Stomach (tissue), 9 donors: Measurements from ENCODE around the gene GFM1. TPM values are rescaled to one million over a fixed set of nuclear protein-coding genes. Genes with fewer than 3 reads are reported as not detected.

Experiments used
- DNase-seq, 2 donors: peaks; one replicate each; pipeline versions ENCODE4 v3.0.0 to v3.0.0-alpha.2; 2013 to 2019
- H3K27ac ChIP-seq, 5 donors: fragments of 200-600 bp in 4 of 5; sonication (generic) in 4 of 5; one replicate each; pipeline ENCODE4 v1.5.1; 2013 to 2019; ENCODE audit warnings: mild to moderate bottlenecking in 1 of 5, moderate library complexity in 1 of 5
- H3K27me3 ChIP-seq, 3 donors: fragments of 200-600 bp; sonication (generic); one replicate each; pipeline ENCODE4 v1.5.1; 2017 to 2019; ENCODE audit warnings: mixed run types in 1 of 3
- H3K36me3 ChIP-seq, 4 donors: fragments of 200-600 bp; sonication (generic); 1 replicate in 3 of 4; 2 replicates in 1 of 4; pipeline ENCODE4 v1.5.1; 2016 to 2019
- H3K4me1 ChIP-seq, 4 donors: fragments of 200-600 bp; sonication (generic); one replicate each; pipeline ENCODE4 v1.5.1; 2016 to 2019
- H3K4me3 ChIP-seq, 4 donors: fragments of 200-600 bp; sonication (generic) in 3 of 4; one replicate each; pipeline ENCODE4 v1.5.1; 2016 to 2019; ENCODE audit warnings: mild to moderate bottlenecking in 1 of 4
- H3K9me3 ChIP-seq, 4 donors: fragments of 200-600 bp; sonication (generic); one replicate each; pipeline ENCODE4 v1.5.1; 2016 to 2019
- EP300 ChIP-seq: sonication (generic); formaldehyde crosslinking; IDR thresholded peaks from one replicate; pipeline ENCODE4 v1.6.1; 2017; ENCODE audit warnings: antibody characterized with exemption
- POLR2A ChIP-seq, 4 donors: fragments of 450-650 bp; IDR thresholded peaks; one replicate each; pipeline ENCODE4 v1.6.1; 2016; ENCODE audit warnings: antibody characterized with exemption in 4 of 4, control low read depth in 2 of 4, mild to moderate bottlenecking in 1 of 4, moderate library complexity in 1 of 4
- POLR2AphosphoS5 ChIP-seq, 3 donors: sonication (generic); formaldehyde crosslinking; IDR thresholded peaks; one replicate each; pipeline ENCODE4 v1.6.1; 2016; ENCODE audit warnings: antibody characterized with exemption in 3 of 3
- WGBS, 5 donors: extraction: QIAGEN DNeasy Blood & Tissue Kit in 3 of 5; methylation state at CpG; one replicate each; pipeline versions ENCODE4 v1.1.5 to v1.1.7; 2013 to 2018; 5-methylcytosine and 5-hydroxymethylcytosine counted together
- intact Hi-C: fragments of 100-400 bp; cut with DNase I; formaldehyde crosslinking; loops from one replicate; pipeline ENCODE4 v1.15.1; 2023; ENCODE audit warnings: low total_unique reads
- polyA plus RNA-seq, 3 donors: library from polyadenylated mRNA; stranded (reverse); fragments of 200-250 nt; gene quantifications; one replicate each; pipeline ENCODE4 v1.2.3, GENCODE V29; 2013
- total RNA-seq, 5 donors: library from RNA; depleted of rRNA; stranded (reverse); fragments of >200 nt; gene quantifications; one replicate each; pipeline versions ENCODE4 v1.1.0 to v1.2.3, GENCODE V29; 2014 to 2016
- TF ChIP-seq, protein P1 (sequence below), 7 experiments: fragments of 450-650 bp in 4 of 7; fragments of 200-600 bp in 3 of 7; sonication (generic) in 3 of 7; IDR thresholded peaks; one replicate each; pipeline ENCODE4 v1.5.1; 2016 to 2019; ENCODE audit warnings: antibody characterized with exemption in 7 of 7, control low read depth in 2 of 7, mild to moderate bottlenecking in 1 of 7
- donor health status: healthy with polysubstance abuse.
- donor health status: Bipolar disorder and iron deficiency.
- donor health status: healthy.

The GFM1 gene
- total and polyA plus RNA-seq, 8 donors = 8.5 to 91.4 (median 23.6) TPM

DNA sequence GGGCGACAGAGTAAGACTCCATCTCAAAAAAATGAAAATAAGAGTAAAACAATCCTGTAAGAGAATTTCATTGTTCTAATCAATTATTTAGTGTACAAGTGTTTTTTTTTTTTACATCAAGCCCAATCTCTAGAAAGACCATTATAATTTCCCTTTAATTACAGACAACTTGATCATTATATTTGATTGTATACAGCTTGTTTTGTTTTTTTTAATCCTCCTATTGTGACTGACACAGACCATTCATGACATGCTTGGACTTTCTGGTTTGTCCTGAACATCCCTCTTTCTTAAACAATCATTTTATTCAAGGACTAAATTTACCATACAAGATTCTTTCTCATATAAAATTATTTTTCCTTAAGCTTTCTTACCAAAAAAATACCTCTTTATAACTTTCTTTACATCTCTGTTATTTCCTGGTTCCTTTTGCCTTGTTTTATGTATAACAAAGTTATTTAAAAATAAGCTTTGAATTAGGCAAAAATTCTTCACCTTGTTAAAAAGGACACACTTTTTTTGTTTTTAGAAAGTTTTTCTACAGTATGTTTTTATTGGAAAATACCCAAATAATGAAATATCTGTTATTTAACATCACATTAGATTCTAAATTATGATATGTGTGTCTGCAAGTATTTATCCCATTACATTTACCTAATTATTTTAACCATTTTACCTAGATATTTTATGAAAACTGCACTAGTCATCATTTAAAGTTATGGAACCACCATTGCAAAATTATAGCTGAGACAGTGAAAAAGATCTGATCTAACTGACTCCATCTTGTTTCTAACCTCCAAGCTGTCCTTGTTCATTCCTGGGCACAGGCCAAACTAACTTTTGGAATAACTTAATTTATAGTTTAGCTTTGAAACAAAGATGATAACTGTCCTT is 26.1 kb upstream of the GFM1 start:
- TF ChIP-seq POLR2AphosphoS5 (IDR thresholded peaks at IDR 0.05) = no peak
- TF ChIP-seq POLR2A (IDR thresholded peaks at IDR 0.05) = no peak
- TF ChIP-seq EP300 = no peak
- TF ChIP-seq, protein P1, sequence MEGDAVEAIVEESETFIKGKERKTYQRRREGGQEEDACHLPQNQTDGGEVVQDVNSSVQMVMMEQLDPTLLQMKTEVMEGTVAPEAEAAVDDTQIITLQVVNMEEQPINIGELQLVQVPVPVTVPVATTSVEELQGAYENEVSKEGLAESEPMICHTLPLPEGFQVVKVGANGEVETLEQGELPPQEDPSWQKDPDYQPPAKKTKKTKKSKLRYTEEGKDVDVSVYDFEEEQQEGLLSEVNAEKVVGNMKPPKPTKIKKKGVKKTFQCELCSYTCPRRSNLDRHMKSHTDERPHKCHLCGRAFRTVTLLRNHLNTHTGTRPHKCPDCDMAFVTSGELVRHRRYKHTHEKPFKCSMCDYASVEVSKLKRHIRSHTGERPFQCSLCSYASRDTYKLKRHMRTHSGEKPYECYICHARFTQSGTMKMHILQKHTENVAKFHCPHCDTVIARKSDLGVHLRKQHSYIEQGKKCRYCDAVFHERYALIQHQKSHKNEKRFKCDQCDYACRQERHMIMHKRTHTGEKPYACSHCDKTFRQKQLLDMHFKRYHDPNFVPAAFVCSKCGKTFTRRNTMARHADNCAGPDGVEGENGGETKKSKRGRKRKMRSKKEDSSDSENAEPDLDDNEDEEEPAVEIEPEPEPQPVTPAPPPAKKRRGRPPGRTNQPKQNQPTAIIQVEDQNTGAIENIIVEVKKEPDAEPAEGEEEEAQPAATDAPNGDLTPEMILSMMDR (IDR thresholded peaks at IDR 0.05) = no peak
- Histone ChIP-seq H3K27me3 (no peaks in the 10 kb centered on the region), H3K4me1 (no peaks in the 10 kb centered on the region), H3K4me3 (no peak overlapping the region), H3K36me3 (no peaks in the 10 kb centered on the region), H3K9me3 (peaks cover 0 to 28% (median 9%) of the 10 kb centered on the region in 4 donors), H3K27ac (no peak overlapping the region)
- 35 to 79% (median 54%) methylated on average over 1 of the region's 1 CpG for WGBS, 5 donors
- intact Hi-C loops = no loop called here
- no peak for DNase-seq

DNA sequence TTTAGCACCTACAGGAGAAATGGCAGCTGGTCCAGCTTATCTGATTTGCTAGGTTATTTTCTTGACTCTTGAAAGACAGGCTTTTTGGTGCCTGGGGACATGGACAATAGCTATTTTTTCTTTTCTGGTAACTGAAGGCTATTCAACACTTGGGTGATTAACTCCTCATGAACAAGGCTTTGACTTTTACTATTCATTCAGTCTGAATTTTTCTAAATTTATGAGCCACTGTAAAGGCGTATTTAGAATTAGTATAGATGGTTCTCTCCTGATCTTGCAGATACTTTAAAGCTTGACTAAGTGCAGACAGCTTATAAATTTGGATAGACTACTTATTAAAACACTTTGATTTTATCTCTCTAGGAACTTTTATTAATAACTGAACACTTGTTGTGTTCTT is 18.4 kb upstream of the GFM1 start:
- intact Hi-C loops = no loop called here
- no peak for DNase-seq
- Histone ChIP-seq H3K9me3 (peaks cover 0 to 8% (median 3%) of the 10 kb centered on the region in 4 donors), H3K27me3 (no peaks in the 10 kb centered on the region), H3K27ac (no peak overlapping the region), H3K4me3 (no peak overlapping the region), H3K4me1 (no peaks in the 10 kb centered on the region), H3K36me3 (no peaks in the 10 kb centered on the region)
- WGBS, 5 donors = 0 to 91% (median 47%) methylated on average over 1 of the region's 1 CpG
- TF ChIP-seq POLR2AphosphoS5 (IDR thresholded peaks at IDR 0.05) = no peak
- TF ChIP-seq, protein P1 (IDR thresholded peaks at IDR 0.05) = no peak
- no peak for TF ChIP-seq EP300
- no peak for TF ChIP-seq POLR2A (IDR thresholded peaks at IDR 0.05)

DNA sequence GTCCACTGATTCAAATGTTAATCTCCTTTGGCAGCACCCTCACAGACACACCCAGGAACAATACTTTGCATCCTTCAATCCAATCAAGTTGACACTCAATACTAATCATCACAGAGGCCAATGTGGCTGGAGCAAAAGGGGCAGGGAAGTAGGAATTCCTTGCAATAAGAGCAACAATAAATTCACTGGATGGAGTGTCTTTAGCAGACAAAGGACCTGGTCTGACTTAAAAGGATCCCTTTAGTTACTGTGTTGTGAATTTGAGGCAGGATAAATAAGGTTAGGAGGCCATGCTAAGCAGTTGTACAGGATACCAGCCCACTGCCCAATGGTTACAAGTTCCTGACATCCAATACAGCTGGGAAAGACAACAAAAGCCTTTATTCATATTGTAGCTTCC is 12.3 kb upstream of the GFM1 start:
- TF ChIP-seq, protein P1 (IDR thresholded peaks at IDR 0.05) = no peak
- TF ChIP-seq EP300 (no peak), POLR2AphosphoS5 (IDR thresholded peaks at IDR 0.05) (no peak), POLR2A (IDR thresholded peaks at IDR 0.05) (no peak)
- Histone ChIP-seq H3K4me3 (no peak overlapping the region), H3K36me3 (no peaks in the 10 kb centered on the region), H3K9me3 (no peaks in the 10 kb centered on the region), H3K27me3 (no peaks in the 10 kb centered on the region), H3K4me1 (no peaks in the 10 kb centered on the region), H3K27ac (no peak overlapping the region)
- intact Hi-C loops = no loop called here
- DNase-seq = no peak

DNA sequence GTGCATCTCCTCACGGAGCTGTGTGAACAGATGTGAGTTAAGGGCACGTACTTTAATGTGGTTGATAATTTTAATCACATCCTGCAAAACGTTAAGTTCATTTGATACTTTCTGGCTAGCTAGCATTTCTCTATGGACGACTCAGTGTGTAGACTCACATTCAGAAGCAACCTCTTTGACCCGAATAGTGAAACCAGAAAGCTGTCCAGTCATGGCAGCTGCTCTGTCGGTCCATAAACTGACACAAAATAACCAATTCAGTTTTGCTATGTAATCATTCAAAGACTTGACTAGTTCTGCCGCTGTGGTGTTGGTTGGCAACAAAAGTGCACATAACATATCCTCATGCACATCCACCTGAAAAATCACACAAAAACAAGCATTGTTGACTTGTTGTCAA is 3.7 kb upstream of the GFM1 start:
- Histone ChIP-seq H3K4me3 (no peak overlapping the region), H3K9me3 (no peaks in the 10 kb centered on the region), H3K36me3 (no peaks in the 10 kb centered on the region), H3K27me3 (no peaks in the 10 kb centered on the region), H3K27ac (no peak overlapping the region), H3K4me1 (peaks cover 6 to 12% (median 9%) of the 10 kb centered on the region in 4 donors)
- intact Hi-C loops = no loop called here
- 77 to 89% (median 84%) methylated on average over 7 of the region's 7 CpGs for WGBS, 5 donors
- DNase-seq = no peak
- TF ChIP-seq POLR2A (IDR thresholded peaks at IDR 0.05) (no peak), EP300 (no peak), POLR2AphosphoS5 (IDR thresholded peaks at IDR 0.05) (no peak)
- TF ChIP-seq, protein P1 (IDR thresholded peaks at IDR 0.05) = no peak
